ENCODE measurements around the gene PIGZ.

Gene PIGZ

DNA sequence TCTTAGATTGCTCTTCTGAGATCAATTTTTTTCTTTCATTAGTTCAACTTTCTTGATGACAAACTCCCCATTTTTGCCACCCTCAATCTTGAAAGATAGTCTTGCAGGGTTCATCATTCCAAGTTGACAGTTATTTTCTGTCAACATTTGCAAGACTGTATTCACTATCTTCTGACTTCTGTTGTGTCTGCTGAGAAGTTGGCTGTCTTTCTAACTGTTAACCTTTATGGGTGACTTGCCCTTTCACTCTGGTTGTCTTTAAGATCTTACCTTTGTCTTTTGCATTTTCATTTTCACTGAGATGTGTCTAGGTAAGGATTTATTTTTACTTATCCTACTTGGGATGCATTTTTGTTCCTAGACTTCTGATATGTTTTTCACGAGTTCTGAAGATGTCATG lies 14.6 kb upstream of the PIGZ start:
- DNase-seq (ENCODE audit: low spot score) = no peak

- DNase-seq (ENCODE audit: low spot score) = no peak
These were observed 13.0 kb upstream of the PIGZ start for GRCh38 chr3:196981657-196982056.

DNA sequence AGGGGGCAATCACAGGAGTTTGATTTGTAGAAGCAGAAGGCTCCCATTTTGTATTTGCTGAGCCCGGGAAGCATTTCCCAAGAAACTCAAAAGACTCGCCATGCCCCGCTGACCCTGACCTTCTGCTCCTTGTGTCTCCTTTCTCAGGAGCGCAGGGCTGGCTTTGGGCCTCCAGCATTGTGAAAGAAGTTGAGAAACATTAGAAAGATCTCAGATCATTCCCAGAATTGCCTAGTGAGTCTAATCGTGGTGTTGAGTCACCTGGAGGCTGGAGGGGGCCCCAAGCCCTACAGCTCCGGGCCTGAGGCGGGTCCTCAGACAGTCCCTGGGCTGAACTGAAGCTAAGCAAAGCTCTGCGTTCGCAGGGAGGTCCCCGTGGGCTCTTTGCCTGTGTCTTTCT lies 10.9 kb upstream of the PIGZ start:
- no peak for DNase-seq (ENCODE audit: low spot score)

DNA sequence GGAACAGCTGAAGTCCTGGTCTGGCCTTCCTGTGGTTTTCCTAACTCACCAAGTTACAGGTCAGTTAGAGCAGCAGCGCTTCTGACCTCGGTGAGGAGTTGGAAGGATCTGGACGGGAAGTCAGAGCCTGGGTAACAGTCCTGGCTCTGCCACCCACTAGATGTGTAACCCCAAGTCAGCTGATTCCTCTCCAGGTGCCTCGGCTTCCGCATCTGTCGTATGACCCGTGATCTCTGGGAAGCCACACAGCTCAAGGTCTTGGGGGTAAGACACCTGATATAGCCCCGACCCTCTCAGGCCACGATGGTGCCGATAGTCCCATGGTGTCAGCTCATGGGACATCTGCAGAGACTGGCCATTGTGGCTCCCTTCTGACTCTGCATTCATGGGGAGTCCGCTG lies 8.3 kb upstream of the PIGZ start:
- no peak for DNase-seq (ENCODE audit: low spot score)

DNA sequence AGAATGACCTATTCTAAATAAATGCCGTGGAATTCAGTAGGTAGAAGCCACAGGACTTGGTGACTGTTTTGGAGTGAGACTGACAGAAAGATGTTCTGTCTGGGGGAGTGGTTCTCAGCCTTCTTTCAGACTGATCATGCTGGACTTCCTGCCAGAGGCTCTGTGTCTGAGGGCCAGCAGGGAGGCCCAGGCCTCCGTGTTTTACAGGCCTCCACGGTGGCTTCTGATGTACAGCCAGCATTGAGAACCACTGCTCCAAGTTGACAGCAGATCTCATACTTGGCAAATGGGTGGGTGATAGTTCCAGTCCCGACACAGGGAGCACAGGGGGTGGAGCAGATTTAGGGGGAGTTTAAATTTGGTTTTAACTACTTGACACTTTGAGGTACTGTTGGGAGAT lies 6.7 kb upstream of the PIGZ start:
- DNase-seq (ENCODE audit: low spot score) = no peak

DNA sequence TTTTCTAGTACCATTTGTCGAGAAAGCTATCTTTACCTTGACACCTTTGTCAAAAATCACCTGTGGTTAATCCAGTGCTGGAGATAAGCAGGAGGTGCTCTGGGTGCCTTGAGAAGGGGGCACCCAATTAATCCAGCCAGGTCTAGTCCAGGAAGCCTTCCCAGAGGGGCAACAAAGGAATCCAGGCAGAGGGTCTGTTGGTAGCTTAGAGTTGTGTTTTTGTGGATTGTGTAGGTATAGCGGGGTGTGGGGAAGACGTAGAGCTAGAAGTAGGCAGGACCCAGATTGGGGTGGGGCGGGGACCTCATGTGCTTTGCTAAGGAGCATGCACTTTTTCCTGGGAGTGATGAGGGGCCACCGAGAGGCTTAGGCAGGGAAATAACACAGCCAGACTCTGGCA lies 6.0 kb upstream of the PIGZ start:
- no peak for DNase-seq (ENCODE audit: low spot score)

GRCh38 chr3:196971094-196971698 lies 2.6 kb upstream of the PIGZ start:
- no peak for DNase-seq (ENCODE audit: low spot score)

DNA sequence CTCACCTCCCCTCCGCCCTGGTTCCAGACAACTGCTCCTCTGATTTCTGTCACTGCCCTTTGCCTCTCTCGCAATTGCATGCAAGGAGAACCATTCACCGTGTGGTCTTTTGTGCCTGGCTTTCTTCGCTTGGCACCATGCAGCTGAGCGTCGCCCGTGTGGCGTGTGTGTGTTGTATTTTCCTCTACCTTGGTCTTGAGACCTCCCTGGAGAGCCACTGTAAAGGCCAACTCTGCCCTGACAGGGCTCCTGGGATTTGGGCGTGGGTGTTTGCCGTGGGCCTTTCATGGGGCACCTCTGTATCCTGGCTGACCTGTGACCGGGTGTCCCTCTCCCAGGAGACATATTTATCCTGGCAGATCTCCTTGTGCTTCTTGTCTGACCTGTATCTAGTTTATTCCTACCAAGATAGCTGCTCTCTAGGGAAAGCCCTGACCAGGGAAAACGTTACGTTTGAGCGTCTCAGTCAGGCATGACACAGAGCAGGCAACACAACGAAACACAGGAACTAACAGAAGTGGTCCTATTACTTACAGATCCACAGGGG lies 2.0 kb upstream of the PIGZ start:
- DNase-seq (ENCODE audit: low spot score) = no peak

DNA sequence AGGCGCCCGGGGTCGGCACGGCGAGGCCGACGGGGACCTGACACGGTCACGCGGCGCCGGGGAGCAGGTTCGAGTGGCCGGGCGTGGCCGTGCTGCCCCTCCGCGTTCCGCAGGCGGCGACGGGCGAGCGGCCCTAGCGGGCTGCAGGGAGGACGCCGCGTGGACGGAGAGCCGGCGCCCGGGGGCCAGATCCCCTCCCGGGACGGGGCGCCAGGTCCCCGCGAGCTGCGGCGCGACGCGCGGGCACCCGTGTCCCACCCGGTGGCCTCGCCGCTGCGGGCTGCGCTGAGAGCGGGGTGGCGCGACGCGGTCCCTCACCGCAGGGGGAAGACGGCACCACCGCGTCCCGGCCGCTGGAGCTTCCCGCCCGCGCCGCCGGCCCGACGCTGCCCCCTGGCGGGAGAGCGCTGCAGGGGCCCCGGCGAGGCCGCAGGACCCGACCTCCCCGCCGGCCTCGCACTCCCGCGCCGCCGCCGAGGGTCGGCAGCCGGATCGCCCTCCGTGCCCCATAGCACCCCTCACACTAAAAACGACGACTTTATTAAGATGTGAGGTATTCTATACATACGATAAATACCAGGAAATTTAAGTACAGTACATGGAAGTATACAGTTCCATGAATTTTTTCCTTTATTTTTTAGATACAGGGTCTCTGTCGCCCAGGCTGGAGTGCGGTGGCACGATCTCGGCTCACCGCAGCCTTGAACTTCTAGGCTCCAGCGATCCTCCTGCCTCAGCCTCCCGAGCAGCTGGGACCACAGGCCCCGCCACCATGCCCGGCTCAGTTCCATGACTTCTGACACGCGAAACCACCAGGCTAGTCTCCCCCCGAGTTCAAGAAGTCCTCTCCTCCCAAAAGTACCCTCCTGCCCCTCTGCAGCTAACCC lies 1.3 kb upstream of the PIGZ start:
- peak; percentile 65 for DNase-seq (ENCODE audit: low spot score)

DNA sequence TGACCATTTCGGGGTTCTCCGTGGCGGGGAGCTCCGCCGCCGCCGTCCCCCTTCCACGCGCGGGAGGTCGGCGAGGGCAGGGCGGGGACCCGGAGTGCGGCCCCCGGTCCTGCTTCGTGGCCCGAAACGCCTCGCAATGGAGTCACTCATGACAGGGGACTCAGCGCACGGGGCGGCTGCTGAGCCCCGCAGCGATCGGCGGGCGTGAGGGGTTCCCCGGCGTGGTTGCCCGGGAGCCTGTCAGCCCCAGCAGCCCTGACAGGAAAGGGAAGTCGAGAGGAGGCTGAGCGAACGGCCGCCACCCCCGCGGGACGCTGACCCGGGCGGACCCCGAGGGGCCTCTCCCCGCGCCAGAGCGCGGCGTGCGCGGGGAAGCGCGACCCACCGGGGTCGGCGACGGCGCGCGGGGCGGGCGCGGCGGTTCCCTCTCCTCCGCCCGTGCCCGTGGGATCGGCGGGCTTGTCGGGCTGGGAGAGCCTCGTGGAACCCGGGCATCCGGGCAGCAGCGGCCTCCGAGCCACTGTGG lies 564 bp upstream of the PIGZ start:
- DNase-seq (ENCODE audit: low spot score) = no peak

- no peak for DNase-seq (ENCODE audit: low spot score)
These were observed 1.0 kb downstream of the PIGZ start for GRCh38 chr3:196967412-196968232.

- no peak for DNase-seq (ENCODE audit: low spot score)
These were observed 1.9 kb downstream of the PIGZ start for GRCh38 chr3:196966526-196967401.

- DNase-seq (ENCODE audit: low spot score) = no peak
These were observed 2.8 kb downstream of the PIGZ start for GRCh38 chr3:196965804-196966173.

GRCh38 chr3:196965112-196965803 lies 3.4 kb downstream of the PIGZ start:
- DNase-seq (ENCODE audit: low spot score) = no peak

DNA sequence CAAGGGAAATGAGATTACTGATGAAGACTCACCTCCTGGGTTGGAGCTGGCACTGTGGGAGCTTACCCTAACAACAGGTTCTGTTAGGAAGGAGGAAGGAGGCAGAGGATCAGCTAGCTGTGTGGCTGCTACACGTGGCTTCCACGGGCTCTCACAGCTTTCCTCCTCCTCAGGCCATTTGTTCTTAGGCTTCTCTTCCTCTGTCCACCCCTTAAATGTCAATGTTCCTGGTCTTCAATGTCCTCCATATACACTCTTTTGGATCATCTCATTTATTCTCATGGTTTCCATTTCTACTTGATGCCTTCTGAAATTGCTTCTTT lies 5.0 kb downstream of the PIGZ start:
- no peak for DNase-seq (ENCODE audit: low spot score)

GRCh38 chr3:196962930-196963630 lies 5.6 kb downstream of the PIGZ start:
- DNase-seq (ENCODE audit: low spot score) = no peak

GRCh38 chr3:196962108-196962929 lies 6.3 kb downstream of the PIGZ start:
- DNase-seq (ENCODE audit: low spot score) = no peak

DNA sequence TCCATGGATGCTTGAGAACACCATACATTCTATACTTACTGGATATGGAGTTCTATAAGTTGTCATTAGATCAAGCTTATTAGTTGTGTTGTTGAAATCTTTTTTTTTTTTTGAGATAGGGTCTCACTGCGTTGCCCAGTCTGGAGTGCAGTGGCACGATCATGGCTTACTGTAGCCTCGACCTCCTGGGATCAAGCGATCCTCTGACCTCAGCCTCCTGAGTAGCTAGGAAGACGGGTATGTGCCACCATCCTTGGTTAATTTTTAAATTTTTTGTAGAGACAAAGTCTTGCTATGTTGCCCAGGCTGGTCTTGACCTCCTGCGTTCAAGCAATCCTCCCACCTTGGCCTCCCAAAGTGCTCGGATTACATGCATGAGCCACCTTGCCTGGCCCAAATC lies 13.8 kb downstream of the PIGZ start:
- DNase-seq (ENCODE audit: low spot score) = no peak

GRCh38 chr3:196951371-196951770 lies 17.3 kb downstream of the PIGZ start:
- no peak for DNase-seq (ENCODE audit: low spot score)

Data from kidney capillary endothelial cell (primary cell).